Memory B cell (primary cell): ENCODE results near the gene C1QTNF9.
"Not testable (repeated sequence)": the region's sequence is repeated elsewhere in the genome, so short reads cannot be mapped to it uniquely, and the experiment has no call there.

Experiments
- ATAC-seq: fragments of 150-1000 bp; cut with Tn5 transposase; 2 replicates; pipeline ENCODE4 v1.10.0; 2021; ENCODE audit warnings: low read depth, mild to moderate bottlenecking, moderate library complexity
- DNase-seq, 2 donors: peaks; one replicate each; pipeline ENCODE4 v3.0.0; 2022; ENCODE audit warnings: low spot score in 2 of 2
- H3K27ac Mint-ChIP-seq: one replicate; pipeline ENCODE4 v1.8.0; 2022; ENCODE audit warnings: mild to moderate bottlenecking, moderate library complexity, mixed read lengths
- H3K27me3 Mint-ChIP-seq: one replicate; pipeline ENCODE4 v1.8.0; 2022; ENCODE audit warnings: mixed read lengths
- H3K36me3 Mint-ChIP-seq: one replicate; pipeline ENCODE4 v1.8.0; 2022; ENCODE audit warnings: mild to moderate bottlenecking, mixed read lengths
- H3K4me1 Mint-ChIP-seq: one replicate; pipeline ENCODE4 v1.8.0; 2022; ENCODE audit warnings: mixed read lengths
- H3K4me3 Mint-ChIP-seq: one replicate; pipeline ENCODE4 v1.8.0; 2022; ENCODE audit warnings: mild to moderate bottlenecking, moderate library complexity, mixed read lengths
- H3K9me3 Mint-ChIP-seq: one replicate; pipeline ENCODE4 v1.8.0; 2022; ENCODE audit warnings: mixed read lengths

Gene C1QTNF9

GRCh38 chr13:24319641-24320040 lies 10.3 kb downstream of the C1QTNF9 start:
- H3K4me3 Mint-ChIP-seq, H3K36me3 Mint-ChIP-seq, H3K9me3 Mint-ChIP-seq, DNase-seq, ATAC-seq, H3K27ac Mint-ChIP-seq, H3K4me1 Mint-ChIP-seq: not testable (repeated sequence)
- H3K27me3 Mint-ChIP-seq = peaks cover 15% of the 10 kb centered on the region

- H3K4me3 Mint-ChIP-seq, H3K4me1 Mint-ChIP-seq, H3K36me3 Mint-ChIP-seq, H3K27ac Mint-ChIP-seq, H3K9me3 Mint-ChIP-seq, DNase-seq, ATAC-seq: not testable (repeated sequence)
- peaks cover 13% of the 10 kb centered on the region for H3K27me3 Mint-ChIP-seq
Measured at GRCh38 chr13:24321416-24321815, 12.0 kb downstream of the C1QTNF9 start.

GRCh38 chr13:24322470-24322869 lies 13.1 kb downstream of the C1QTNF9 start:
- DNase-seq, H3K4me1 Mint-ChIP-seq, H3K4me3 Mint-ChIP-seq, H3K36me3 Mint-ChIP-seq, H3K27ac Mint-ChIP-seq, H3K9me3 Mint-ChIP-seq, ATAC-seq: not testable (repeated sequence)
- peaks cover 16% of the 10 kb centered on the region for H3K27me3 Mint-ChIP-seq

DNA sequence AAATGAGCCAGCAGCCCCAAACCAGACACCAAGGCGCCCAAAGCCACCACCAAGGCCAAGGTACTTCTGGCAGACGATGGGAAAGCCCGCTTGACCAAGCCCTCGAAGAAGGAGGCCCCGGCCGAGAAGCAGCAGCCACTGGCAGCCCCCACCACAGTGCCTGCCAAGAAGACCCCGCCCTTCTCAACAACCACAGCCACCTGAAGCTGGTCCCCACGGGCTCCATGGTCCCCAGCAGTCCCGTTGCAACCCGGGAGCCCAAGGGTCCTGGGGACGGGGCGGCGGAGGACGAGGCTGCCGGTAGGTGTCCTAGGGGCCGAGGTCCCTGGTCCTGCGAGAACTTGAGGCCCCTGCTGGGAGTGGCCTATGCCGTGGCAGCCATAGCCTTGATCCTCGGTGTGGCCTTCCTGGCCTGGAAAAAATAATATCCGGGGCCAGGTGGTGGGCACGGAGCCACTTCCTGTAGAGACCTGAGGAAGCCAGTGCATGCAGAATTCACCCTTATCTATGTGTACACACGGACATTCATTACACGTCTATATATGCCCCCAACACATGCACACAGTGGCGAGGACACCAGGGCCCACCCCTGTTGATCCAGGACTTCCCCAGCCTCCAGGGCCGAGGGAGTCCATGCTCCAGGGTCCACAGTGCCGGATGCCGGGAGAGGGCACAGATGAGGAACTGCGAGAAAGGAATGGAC lies 13.8 kb downstream of the C1QTNF9 start:
- peaks cover 9% of the 10 kb centered on the region for H3K4me1 Mint-ChIP-seq
- peaks cover 14% of the 10 kb centered on the region for H3K27me3 Mint-ChIP-seq
- H3K36me3 Mint-ChIP-seq = no peaks in the 10 kb centered on the region
- no peak overlapping the region for H3K27ac Mint-ChIP-seq
- no peak overlapping the region for H3K4me3 Mint-ChIP-seq
- H3K9me3 Mint-ChIP-seq = no peaks in the 10 kb centered on the region
- ATAC-seq (no peak), DNase-seq (no peak)

- DNase-seq (no peak), ATAC-seq (no peak)
- Mint-ChIP-seq H3K27me3 (peaks cover 16% of the 10 kb centered on the region), H3K27ac (no peak overlapping the region), H3K4me3 (no peak overlapping the region), H3K4me1 (peaks cover 9% of the 10 kb centered on the region), H3K36me3 (no peaks in the 10 kb centered on the region), H3K9me3 (no peaks in the 10 kb centered on the region)
Measured at GRCh38 chr13:24323739-24324075, 14.3 kb downstream of the C1QTNF9 start.

DNA sequence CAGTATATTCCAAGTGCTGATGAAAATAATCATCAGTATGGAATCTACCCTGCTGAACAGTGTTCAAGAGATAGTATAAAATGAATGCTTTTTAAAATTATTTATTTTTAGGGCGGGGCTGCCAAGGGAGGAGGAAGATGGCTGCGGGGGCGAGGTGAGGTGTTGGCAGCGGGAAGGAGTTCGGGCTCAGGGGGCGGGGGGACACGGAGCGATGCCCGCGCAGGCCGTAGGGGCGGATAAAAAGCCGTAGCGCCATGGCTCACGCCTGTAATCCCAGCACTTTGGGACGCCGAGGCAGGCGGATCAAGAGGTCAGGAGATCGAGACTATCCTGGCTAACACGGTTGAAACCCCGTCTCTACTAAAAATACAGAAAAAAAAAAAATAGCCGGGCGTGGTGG lies 18.2 kb downstream of the C1QTNF9 start:
- H3K4me1 Mint-ChIP-seq, H3K27ac Mint-ChIP-seq, H3K36me3 Mint-ChIP-seq, DNase-seq, H3K4me3 Mint-ChIP-seq, H3K9me3 Mint-ChIP-seq, ATAC-seq: not testable (repeated sequence)
- peaks cover 16% of the 10 kb centered on the region for H3K27me3 Mint-ChIP-seq

DNA sequence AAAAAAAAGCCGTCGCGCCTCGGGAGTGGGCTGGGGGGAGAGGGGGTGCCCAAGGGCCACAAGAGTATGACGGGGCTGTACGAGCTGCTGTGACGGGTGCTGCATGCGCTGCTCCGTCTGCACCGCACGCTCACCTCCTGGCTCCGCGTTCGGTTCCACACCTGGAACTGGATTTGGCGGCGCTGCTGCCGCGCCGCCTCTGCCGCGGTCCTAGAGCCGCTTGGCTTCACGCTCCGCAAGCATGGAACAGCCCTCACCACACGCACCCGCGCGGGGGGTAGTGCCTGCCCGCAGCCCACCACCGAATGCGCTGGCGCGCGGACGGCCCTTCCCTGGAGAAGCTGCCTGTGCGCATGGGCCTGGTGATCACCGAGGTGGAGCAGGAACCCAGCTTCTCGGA lies 18.8 kb downstream of the C1QTNF9 start:
- Mint-ChIP-seq H3K27me3 (peaks cover 15% of the 10 kb centered on the region), H3K9me3 (no peaks in the 10 kb centered on the region), H3K4me3 (no peak overlapping the region), H3K4me1 (peaks cover 6% of the 10 kb centered on the region), H3K36me3 (no peaks in the 10 kb centered on the region), H3K27ac (no peak overlapping the region)
- no peak for DNase-seq
- ATAC-seq = no peak

GRCh38 chr13:24338721-24339120 lies 29.3 kb downstream of the C1QTNF9 start:
- Mint-ChIP-seq H3K36me3 (peaks cover 3% of the 10 kb centered on the region), H3K4me1 (no peaks in the 10 kb centered on the region), H3K27me3 (peaks cover 7% of the 10 kb centered on the region), H3K27ac (no peak overlapping the region), H3K9me3 (peaks cover 3% of the 10 kb centered on the region), H3K4me3 (no peak overlapping the region)
- DNase-seq (no peak), ATAC-seq (no peak)

- H3K9me3 Mint-ChIP-seq = peaks cover 3% of the 10 kb centered on the region
- H3K27me3 Mint-ChIP-seq = peaks cover 6% of the 10 kb centered on the region
- no peaks in the 10 kb centered on the region for H3K4me1 Mint-ChIP-seq
- H3K4me3 Mint-ChIP-seq = no peak overlapping the region
- H3K36me3 Mint-ChIP-seq = peaks cover 3% of the 10 kb centered on the region
- no peak for DNase-seq
- H3K27ac Mint-ChIP-seq = no peak overlapping the region
- ATAC-seq = no peak
Measured at GRCh38 chr13:24339937-24340607, 30.7 kb downstream of the C1QTNF9 start.

DNA sequence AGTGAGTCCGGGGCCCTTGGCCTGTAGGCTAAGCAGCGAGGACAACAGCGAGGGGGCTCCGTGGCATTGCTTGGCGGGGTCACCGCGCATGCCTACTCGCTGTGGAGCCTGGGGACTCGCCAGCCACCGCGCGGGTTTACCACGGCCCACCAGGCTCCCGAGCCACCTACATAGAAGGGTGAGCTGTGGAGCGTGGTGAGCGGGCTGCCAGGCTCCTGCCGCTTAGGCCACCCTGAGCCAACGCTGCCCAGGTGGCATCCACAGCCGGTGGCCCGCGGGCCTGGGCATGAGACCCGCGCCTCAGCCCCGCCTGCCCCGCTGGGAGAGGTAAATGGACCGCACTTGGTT lies 31.2 kb downstream of the C1QTNF9 start:
- peaks cover 3% of the 10 kb centered on the region for H3K36me3 Mint-ChIP-seq
- no peak for DNase-seq
- peaks cover 3% of the 10 kb centered on the region for H3K9me3 Mint-ChIP-seq
- H3K4me1 Mint-ChIP-seq = no peaks in the 10 kb centered on the region
- ATAC-seq = no peak
- peaks cover 6% of the 10 kb centered on the region for H3K27me3 Mint-ChIP-seq
- H3K27ac Mint-ChIP-seq = no peak overlapping the region
- no peak overlapping the region for H3K4me3 Mint-ChIP-seq

DNA sequence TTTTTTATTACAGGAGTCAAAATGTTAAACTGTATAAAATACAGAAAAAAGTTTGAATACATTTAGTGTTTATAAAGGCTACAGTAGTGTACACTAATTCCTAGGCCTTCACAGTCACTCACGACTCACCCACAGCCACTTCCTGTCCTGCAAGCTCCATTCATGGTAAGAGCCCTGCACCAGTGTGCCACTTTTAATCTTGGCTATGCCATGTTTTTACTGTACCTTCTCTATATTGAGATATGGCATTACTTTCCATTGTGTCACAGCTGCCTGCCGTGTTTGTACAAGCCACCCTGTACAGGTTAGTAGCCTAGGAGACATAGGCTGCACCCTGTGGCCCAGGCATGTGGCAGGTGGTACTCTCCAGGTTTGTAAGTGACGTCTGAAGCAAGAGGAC lies 32.1 kb downstream of the C1QTNF9 start:
- Mint-ChIP-seq H3K4me3 (no peak overlapping the region), H3K27ac (no peak overlapping the region), H3K27me3 (peaks cover 6% of the 10 kb centered on the region), H3K4me1 (no peaks in the 10 kb centered on the region), H3K9me3 (no peaks in the 10 kb centered on the region), H3K36me3 (no peaks in the 10 kb centered on the region)
- ATAC-seq (no peak), DNase-seq (no peak)

DNA sequence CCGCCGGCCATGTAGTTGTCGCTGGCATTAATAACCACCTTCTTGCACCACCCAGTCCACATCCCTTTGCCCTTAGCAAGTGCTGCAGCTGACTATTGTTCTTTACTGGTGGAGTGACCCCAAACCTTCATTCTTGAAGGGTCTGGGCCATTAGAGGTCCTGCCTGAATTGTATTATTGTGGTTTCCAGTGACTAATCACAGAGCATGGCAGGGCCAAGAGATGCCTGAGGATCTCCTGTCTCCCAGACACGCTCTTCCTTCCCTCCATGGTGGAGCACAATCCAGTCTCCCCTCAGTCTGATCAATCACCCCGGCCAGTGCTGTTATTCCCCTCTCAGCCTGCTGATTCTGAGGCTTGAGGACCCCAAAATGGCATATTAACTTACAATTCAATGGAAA lies 39.0 kb downstream of the C1QTNF9 start:
- Mint-ChIP-seq H3K4me1 (no peaks in the 10 kb centered on the region), H3K9me3 (no peaks in the 10 kb centered on the region), H3K27ac (no peak overlapping the region), H3K36me3 (no peaks in the 10 kb centered on the region), H3K4me3 (no peak overlapping the region), H3K27me3 (no peaks in the 10 kb centered on the region)
- ATAC-seq (no peak), DNase-seq (no peak)

- no peak for ATAC-seq
- H3K36me3 Mint-ChIP-seq = no peaks in the 10 kb centered on the region
- H3K9me3 Mint-ChIP-seq = no peaks in the 10 kb centered on the region
- no peak for DNase-seq
- no peaks in the 10 kb centered on the region for H3K4me1 Mint-ChIP-seq
- H3K27ac Mint-ChIP-seq = no peak overlapping the region
- H3K4me3 Mint-ChIP-seq = no peak overlapping the region
- no peaks in the 10 kb centered on the region for H3K27me3 Mint-ChIP-seq
Measured at GRCh38 chr13:24348797-24349515, 39.6 kb downstream of the C1QTNF9 start.

DNA sequence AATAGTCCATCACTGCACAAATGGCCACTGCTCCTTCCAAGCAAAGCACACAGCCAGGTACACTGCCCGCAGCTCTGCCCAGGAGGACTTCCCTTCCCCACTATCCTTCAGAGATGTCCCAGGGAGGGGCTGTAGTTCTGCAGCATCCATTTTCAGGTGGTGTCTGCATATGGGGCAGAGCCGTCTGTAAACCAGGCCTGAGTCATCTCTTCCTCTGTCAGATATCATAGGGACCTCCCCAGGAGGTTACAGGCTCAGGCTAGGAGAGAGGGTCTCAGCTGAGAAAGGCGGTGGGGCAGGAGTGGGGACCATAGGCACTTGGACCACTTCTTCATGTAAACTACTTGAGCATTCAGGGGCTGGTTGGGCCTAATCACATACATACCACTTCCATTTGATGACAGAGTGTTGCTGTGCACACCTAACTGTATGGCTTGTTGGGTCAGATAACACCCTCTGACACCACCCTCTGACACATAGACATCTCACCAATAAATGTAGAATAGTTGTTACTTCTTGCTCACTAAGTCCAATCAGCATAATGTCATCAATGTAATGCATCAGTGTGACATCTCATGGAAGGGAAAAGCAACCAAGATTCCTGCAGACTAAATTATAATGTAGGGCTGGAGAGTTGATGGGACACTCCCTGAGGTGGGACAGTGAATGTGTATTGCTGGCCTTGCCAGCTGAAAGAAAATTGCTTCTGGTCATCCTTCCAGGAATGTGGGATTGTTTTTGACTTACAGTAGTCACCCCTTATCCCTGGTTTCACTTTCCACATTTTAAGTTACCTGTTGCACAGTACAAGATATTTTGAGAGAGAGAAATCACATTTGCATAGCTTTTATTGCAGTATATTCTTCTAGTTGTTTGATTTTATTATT lies 40.6 kb downstream of the C1QTNF9 start:
- H3K36me3 Mint-ChIP-seq, H3K9me3 Mint-ChIP-seq, H3K4me3 Mint-ChIP-seq, H3K4me1 Mint-ChIP-seq, H3K27ac Mint-ChIP-seq, ATAC-seq, H3K27me3 Mint-ChIP-seq, DNase-seq: not testable (repeated sequence)
